ENCODE results near the gene PPIE. TPM values are rescaled to one million over a fixed set of nuclear protein-coding genes. Genes with fewer than 3 reads are reported as not detected.

PPIE gene
- total and polyA plus RNA-seq, 2 of the 4 experiments (the other 2 are of a cell fraction): 40.9 to 68.1 TPM

DNA sequence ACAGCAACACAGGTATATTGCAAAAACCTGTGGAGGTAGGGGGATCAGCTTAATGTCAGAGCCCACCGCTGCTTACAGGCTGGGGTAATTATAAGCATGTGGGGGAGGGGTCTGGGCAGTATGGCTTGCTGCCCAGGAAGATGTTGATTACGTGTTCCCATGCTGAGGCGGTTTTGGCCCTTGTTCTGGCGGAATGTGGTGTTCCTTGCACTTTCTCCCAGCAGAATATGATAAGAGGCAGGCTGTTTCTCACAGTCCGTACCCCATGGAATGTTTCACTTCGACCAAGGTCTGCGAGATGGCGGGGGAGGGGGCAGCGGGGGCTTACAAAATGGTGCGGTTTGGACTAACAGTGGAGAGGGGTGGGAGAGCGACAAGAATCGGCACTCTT, 37.6 kb upstream of the PPIE start:
- no peak overlapping the region for H4K91ac ChIP-seq (ENCODE audit: insufficient read depth, low read depth, low read length)
- H3K9me1 ChIP-seq (ENCODE audit: insufficient read depth, low read length): no peaks in the 10 kb centered on the region
- H4K8ac ChIP-seq (ENCODE audit: low read depth in 2 of 2, low read length in 2 of 2): no peak overlapping the region
- no TSS peak for BruUV-seq (replicated peaks)
- no peak overlapping the region for H3K56ac ChIP-seq (ENCODE audit: extremely low read depth, insufficient read depth, low read length)
- TF ChIP-seq USF2 (IDR thresholded peaks at IDR 0.05; ENCODE audit: low read depth, low read length): no peak
- TF ChIP-seq NFE2L2 (IDR thresholded peaks at IDR 0.05; ENCODE audit: low read depth, low read length): no peak
- TF ChIP-seq CHD1 (IDR thresholded peaks at IDR 0.05; ENCODE audit: low read depth, low read length): no peak
- TF ChIP-seq RCOR1 (IDR thresholded peaks at IDR 0.05; ENCODE audit: insufficient replicate concordance, low read length): no peak
- TF ChIP-seq BHLHE40 (IDR thresholded peaks at IDR 0.05; ENCODE audit: low read depth, low read length): no peak
- no peak for TF ChIP-seq MXI1 (IDR thresholded peaks at IDR 0.05; ENCODE audit: borderline replicate concordance, low read depth, low read length)
- no peak for TF ChIP-seq SMC3 (IDR thresholded peaks at IDR 0.05; ENCODE audit: low read depth, low read length)
- TF ChIP-seq FOS (IDR thresholded peaks at IDR 0.05; ENCODE audit: low read depth, low read length): no peak
- TF ChIP-seq CEBPB (IDR thresholded peaks at IDR 0.05; ENCODE audit: low read depth, low read length): no peak
- no peak for TF ChIP-seq MAZ (IDR thresholded peaks at IDR 0.05; ENCODE audit: borderline replicate concordance, low read depth, low read length)
- TF ChIP-seq MAFK (IDR thresholded peaks at IDR 0.05; ENCODE audit: low read depth, low read length): no peak
- TF ChIP-seq, protein P1, sequence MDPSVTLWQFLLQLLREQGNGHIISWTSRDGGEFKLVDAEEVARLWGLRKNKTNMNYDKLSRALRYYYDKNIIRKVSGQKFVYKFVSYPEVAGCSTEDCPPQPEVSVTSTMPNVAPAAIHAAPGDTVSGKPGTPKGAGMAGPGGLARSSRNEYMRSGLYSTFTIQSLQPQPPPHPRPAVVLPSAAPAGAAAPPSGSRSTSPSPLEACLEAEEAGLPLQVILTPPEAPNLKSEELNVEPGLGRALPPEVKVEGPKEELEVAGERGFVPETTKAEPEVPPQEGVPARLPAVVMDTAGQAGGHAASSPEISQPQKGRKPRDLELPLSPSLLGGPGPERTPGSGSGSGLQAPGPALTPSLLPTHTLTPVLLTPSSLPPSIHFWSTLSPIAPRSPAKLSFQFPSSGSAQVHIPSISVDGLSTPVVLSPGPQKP (IDR thresholded peaks at IDR 0.05; ENCODE audit: borderline replicate concordance, low read depth, low read length): no peak
- TF ChIP-seq RAD21 (IDR thresholded peaks at IDR 0.05; ENCODE audit: low read length): no peak
- TF ChIP-seq POLR2A (IDR thresholded peaks at IDR 0.05; ENCODE audit: low read depth, low read length): no peak
- TF ChIP-seq, protein P2, sequence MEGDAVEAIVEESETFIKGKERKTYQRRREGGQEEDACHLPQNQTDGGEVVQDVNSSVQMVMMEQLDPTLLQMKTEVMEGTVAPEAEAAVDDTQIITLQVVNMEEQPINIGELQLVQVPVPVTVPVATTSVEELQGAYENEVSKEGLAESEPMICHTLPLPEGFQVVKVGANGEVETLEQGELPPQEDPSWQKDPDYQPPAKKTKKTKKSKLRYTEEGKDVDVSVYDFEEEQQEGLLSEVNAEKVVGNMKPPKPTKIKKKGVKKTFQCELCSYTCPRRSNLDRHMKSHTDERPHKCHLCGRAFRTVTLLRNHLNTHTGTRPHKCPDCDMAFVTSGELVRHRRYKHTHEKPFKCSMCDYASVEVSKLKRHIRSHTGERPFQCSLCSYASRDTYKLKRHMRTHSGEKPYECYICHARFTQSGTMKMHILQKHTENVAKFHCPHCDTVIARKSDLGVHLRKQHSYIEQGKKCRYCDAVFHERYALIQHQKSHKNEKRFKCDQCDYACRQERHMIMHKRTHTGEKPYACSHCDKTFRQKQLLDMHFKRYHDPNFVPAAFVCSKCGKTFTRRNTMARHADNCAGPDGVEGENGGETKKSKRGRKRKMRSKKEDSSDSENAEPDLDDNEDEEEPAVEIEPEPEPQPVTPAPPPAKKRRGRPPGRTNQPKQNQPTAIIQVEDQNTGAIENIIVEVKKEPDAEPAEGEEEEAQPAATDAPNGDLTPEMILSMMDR (conservative IDR thresholded peaks at IDR 0.05; ENCODE audit: low read depth, low read length): no peak
- no peak for TF ChIP-seq RFX5 (IDR thresholded peaks at IDR 0.05; ENCODE audit: low read depth, low read length)
- no peak overlapping the region for H3K4me3 ChIP-seq (ENCODE audit: insufficient read depth, low read depth, low read length)
- DNase-seq (peak; percentile 56), ATAC-seq (ENCODE audit: low read depth) (peak; percentile 53)
- no peak overlapping the region for H3K18ac ChIP-seq (ENCODE audit: low read depth, low read length)
- no peak overlapping the region for H2BK20ac ChIP-seq (ENCODE audit: low read depth, low read length)
- no peak overlapping the region for H2BK120ac ChIP-seq (ENCODE audit: low read depth, low read length)
- intact Hi-C loops (cut with micrococcal nuclease): no loop called here
- H2BK15ac ChIP-seq (ENCODE audit: low read depth, low read length): no peak overlapping the region
- no peak overlapping the region for H4K5ac ChIP-seq (ENCODE audit: low read depth, low read length)
- in situ Hi-C loops (cut with MboI; ENCODE audit: low sequenced_read_pairs): no loop called here
- peak overlapping the region; percentile 36; the same call in 1 of the 2 replicates for H3K4me2 ChIP-seq (ENCODE audit: low read depth, low read length)
- H3K9ac ChIP-seq (ENCODE audit: low read depth, low read length): no peak overlapping the region
- H3K4me1 ChIP-seq (ENCODE audit: control insufficient read depth, insufficient read depth, low read length): peaks cover 2% of the 10 kb centered on the region; the same call in 1 of the 2 replicates
- H4K20me1 ChIP-seq (ENCODE audit: insufficient read depth, low read length): no peaks in the 10 kb centered on the region
- no peak overlapping the region for H3K14ac ChIP-seq (replicated peaks; ENCODE audit: low read depth, low read length)
- H3K27me3 ChIP-seq (ENCODE audit: control insufficient read depth, insufficient read depth, low read length): peaks cover 69% of the 10 kb centered on the region
- no peak overlapping the region for H3K23ac ChIP-seq (ENCODE audit: low read depth, low read length)
- CTCF ChIA-PET: interaction anchor here (0.9 kb wide), 1 partner anchor 43 kb away, joined by 3 read pairs; no protein-coding TSS in a partner anchor
- no peaks in the 10 kb centered on the region for H3K79me1 ChIP-seq (ENCODE audit: low read depth in 1 of 2, low read length in 2 of 2)
- H3K36me3 ChIP-seq (ENCODE audit: control insufficient read depth, insufficient read depth, low read length): no peaks in the 10 kb centered on the region
- dilution Hi-C loops (cut with HindIII; ENCODE audit: low sequenced_read_pairs, unreplicated experiment): no loop called here
- H3K4ac ChIP-seq (ENCODE audit: low read depth, low read length): no peak overlapping the region
- no peak overlapping the region for H2AK9ac ChIP-seq (replicated peaks; ENCODE audit: low read depth, low read length, poor library complexity)
- no peak overlapping the region for H2AFZ ChIP-seq (replicated peaks; ENCODE audit: low read length, poor library complexity)
- no peak overlapping the region for H2AK5ac ChIP-seq (ENCODE audit: low read depth, low read length)
- no peak overlapping the region for H3K27ac ChIP-seq (ENCODE audit: insufficient read depth, low read length)
- POLR2A ChIA-PET (ENCODE audit: unreplicated experiment): no interaction called here
- WGBS, 2 experiments (ENCODE audit: extremely low coverage in 2 of 2, insufficient read length in 1 of 2): 4% methylated on average over 3 of the region's 12 CpGs; no CpG with 5 or more reads in 1 of the 2 experiments
- H2BK5ac ChIP-seq (ENCODE audit: low read depth, low read length, poor library complexity, severe bottlenecking): no peak overlapping the region
- H3K9me3 ChIP-seq (ENCODE audit: control insufficient read depth, insufficient read depth, low read length): peaks cover 4% of the 10 kb centered on the region

Measured in IMR-90 (cell line).